ENCODE results near the gene FIGNL2.

DNA sequence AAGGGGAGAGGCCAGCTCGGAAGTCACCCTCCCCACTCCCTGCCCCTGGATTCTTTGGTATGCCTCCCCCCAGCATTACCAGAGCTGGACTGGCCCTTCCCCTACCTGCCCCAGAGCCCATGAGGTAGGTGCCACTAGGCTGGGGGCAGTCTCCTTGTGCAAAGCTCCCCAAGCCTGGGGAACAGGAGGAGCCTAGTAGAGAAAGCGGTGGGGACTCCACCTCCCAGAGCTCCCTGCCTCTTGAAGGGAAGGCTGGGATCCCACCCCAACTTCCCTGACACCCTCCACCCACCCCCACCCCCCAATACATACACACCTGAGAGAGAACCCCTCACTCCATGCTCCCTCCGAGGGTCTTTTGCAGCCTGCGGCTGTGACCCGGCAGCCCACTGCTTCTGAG lies 30.4 kb downstream of the FIGNL2 start:
- no peak for TF ChIP-seq EZH2 (IDR thresholded peaks at IDR 0.05)
- TF ChIP-seq POLR2AphosphoS5 (IDR thresholded peaks at IDR 0.05; ENCODE audit: borderline replicate concordance, low read depth, low read length), result no peak
- TF ChIP-seq FOXP2 (optimal IDR thresholded peaks at IDR 0.05; ENCODE audit: control extremely low read depth, extremely low read length, insufficient read depth), result no peak

Measured in SK-N-MC (cell line).